HG03457 (cell line): Measurements from ENCODE around the gene BAIAP2.
"Not testable (repeated sequence)": the region's sequence is repeated elsewhere in the genome, so short reads cannot be mapped to it uniquely, and the experiment has no call there.

Experiments
- ATAC-seq: cut with Tn5 transposase; IDR thresholded peaks from one replicate; pipeline ENCODE4 v1.9.1; 2021; ENCODE audit warnings: moderate number of reproducible peaks; ENCODE audit not compliant: unreplicated experiment

BAIAP2 gene

DNA sequence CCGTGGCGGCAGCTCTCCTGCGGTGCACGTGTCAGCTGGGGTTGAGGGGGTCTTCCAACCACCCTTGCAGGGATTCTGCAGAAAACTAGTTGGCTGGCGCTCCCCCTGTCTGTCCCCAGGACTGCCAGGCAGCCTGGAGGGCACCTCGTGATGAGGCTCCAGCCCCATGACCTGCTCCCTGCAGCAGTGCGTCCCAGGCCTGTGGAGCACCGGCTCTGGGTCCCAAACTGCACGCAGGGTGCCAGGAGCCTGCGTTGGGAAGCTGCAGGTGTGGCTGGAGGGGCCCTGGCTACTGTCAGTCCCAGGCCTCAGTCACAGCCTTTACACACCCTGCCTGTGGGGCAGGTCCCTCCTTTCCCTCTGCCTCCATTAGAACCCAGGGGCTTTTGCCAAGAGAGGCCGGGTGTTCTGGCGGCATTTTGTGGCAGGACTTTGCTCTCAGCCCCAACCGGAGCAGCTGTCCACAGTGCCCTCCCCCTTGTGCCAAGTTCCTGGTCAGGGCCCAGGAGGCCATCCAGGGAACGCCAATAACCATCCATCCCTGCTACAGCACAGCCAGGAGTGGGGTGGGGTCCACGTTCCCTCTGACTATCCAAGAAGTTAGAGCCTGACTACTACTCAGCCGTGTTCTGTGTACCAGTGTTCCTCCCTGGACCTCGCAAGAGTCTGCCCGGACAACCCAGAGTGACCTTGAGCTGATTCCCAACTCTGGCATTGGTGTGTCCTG lies 34.2 kb upstream of the BAIAP2 start:
- no peak for ATAC-seq

DNA sequence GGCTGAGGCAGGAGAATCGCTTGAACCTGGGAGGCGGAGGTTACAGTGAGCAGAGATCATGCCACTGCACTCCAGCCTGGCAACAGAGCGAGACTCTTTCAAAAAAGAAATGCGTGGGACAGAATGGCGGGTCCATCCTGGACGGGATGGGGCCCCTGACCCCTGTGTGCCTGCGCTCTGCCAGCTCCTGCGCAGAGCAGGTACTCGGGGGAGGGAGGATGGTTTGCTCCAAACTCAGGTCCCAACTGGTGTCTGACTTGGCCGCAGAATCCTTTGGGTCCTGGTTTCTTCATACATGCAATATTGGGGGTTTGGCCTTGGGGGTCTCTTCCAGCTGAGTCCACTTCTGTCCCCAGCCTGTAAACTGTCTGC lies 33.0 kb upstream of the BAIAP2 start:
- no peak for ATAC-seq

DNA sequence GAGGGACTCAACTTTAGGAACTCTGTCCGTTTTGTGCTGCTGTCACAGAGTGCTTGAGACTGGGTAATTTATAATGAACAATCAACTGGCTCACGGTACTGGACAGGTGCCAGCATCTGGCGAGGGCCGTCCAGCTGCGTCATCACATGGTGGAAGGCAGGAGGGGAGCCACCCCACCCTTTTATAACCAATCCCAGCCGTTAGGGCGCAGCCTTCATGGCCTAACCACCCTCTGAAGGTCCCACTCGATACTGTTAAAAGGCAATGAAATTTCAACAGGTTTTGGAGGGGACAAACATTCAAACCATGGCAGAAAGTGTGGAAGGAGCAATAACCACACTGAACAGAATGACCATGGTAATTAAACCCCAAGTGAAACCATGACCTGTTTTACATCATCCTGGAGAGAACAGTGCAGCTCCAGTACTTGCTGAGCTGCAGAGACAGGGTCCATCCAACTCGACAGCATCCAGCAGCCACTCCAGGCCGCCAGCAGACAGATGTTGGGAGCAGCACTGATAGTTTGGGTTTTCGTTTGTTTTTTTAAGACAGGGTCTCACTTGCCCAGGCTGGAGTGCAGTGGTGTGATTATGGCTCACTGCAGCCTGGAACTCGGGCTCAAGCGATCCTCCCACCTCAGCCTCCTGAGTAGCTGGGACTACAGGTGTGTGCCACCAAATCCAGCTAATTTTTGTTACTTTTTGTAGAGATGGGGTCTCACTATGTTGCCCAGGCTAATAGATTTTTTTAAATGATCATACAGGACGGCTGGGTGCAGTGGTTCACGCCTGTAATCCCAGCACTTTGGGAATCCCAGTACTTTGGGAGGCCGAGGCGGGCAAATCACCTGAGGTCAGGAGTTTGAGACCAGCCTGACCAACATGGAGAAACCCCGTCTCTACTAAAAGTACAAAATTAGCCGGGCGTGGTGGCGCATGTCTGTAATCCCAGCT lies 32.3 kb upstream of the BAIAP2 start:
- no peak for ATAC-seq

DNA sequence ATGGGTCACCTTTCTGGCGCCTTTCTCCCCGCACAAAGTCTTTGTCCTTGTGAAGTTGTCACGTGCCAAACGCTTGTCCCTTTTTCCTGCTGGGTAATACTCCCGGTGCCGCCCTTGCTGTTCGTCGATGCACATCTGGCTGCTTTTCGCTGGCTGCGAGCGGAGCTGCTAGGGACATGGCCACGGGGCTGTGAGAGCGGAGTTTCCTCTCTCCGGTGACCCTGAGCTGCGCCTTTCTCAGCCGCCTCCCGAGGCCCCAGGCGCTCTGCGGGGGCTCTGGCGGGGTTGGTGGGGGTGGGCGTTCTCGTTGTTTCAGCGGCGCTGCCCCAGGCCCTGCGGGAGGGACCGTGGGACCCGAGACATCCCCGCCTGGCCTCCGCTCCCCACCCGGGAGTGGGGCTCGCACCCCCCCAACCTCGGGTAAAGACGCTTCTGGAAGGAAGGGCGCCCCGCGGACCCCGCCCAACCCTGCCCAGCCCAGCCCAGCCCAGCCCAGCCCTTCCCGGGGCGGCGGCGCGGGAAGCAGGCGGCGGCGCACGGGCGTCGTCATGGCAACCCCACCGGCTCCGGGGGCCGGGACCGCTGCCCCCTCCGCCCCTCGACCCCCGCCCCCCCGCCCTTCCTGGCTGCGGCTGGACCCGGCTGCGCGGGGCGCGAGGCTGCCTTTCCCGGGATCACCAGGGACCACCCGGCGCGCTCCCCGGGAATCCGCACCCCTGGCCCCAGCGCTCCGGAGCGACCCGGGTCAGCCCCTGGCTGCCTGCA lies 31.1 kb upstream of the BAIAP2 start:
- no peak for ATAC-seq

DNA sequence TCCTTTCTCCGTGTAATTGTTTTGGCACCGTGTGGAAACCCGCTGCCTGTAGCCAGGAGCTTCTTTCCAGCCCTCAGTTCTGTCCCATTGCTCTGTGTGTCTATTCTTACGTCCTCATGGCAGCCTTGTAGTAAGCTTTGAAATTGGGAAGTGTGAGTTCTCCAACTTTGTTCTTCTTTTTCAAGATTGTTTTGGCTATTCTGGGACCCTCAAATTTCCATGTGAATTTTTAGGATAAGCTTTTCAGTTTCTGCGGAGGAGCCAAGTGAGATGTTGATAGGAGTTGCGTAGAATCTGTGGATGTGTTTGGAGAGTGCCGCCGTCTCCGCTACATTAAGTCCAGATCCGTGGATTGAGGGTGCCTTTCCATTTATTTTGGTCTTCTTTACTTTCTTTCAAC lies 28.1 kb upstream of the BAIAP2 start:
- ATAC-seq = no peak

DNA sequence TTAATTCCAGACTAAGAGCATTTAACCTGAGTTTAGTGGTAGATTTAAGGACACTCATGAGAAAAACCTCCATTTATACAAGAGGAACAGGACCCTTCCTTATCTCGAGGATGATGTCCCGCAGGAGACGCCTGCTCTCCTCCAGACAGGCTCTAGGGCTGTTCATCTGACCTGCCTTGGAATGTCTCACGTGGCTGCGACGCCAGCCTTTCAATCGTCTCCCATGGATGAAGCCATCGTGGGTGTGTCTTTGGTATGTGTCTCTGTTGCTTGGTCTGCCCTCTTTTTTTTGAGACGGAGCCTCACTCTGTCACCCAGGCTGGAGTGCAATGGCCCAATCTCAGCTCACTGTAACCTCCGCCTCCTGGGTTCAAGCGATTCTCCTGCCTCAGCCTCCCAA lies 26.8 kb upstream of the BAIAP2 start:
- no peak for ATAC-seq

DNA sequence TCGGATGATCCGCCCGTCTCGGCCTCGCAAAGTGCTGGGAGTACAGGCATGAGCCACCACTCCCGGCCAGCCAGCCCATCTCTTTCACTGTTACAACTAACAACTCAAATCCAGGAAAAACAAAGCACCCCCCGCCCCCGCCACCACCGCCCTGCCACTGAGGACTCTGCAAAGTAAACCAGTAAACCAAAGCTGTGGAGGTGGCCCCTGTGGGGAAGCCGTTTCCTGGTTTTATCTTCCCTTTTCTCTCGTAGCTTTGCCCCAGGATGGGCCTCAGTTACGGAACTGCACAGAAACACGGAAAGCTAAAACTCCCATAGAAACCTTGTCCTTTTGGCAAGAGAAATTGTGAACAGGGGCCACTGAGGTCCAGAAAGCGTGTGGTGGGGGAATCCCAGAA lies 25.8 kb upstream of the BAIAP2 start:
- no peak for ATAC-seq

DNA sequence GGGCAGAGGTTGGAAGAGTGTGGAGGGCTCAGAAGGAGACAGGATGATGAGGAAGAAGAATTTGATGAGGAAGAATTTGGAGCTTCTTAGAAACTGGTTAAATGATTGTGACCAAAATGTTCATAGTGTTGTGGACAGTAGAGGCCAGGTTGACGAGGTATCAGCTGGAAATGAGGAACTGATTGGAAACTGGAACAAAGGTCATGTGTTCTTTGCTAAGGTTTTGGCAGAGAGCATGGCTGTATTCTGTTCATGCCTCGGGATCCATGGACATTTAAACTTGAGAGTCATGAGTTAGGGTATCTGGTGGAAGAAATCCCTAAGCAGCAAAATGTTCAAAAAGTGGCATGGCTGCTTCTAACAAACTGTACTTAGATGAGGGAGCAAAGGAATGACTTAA lies 24.0 kb upstream of the BAIAP2 start:
- ATAC-seq = no peak

DNA sequence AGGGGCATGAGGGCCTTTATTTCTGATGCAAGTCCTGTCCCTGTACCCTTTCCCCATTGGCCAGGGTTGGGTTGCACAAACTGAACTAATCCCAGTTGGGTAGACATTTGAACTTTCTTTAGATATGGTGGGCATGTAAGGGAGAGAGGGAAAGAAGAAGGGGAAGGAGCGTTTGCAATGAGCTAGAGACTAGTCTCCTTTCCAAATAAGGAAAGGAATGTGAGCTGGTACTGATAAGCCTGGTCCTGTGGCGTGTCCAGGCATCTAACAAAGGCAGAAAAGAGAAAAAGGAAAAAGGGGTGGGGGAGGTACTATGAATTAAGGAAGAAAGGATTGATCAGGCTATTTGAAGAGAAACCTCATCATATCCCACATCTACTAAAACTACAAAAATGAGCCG lies 23.0 kb upstream of the BAIAP2 start:
- ATAC-seq = no peak

DNA sequence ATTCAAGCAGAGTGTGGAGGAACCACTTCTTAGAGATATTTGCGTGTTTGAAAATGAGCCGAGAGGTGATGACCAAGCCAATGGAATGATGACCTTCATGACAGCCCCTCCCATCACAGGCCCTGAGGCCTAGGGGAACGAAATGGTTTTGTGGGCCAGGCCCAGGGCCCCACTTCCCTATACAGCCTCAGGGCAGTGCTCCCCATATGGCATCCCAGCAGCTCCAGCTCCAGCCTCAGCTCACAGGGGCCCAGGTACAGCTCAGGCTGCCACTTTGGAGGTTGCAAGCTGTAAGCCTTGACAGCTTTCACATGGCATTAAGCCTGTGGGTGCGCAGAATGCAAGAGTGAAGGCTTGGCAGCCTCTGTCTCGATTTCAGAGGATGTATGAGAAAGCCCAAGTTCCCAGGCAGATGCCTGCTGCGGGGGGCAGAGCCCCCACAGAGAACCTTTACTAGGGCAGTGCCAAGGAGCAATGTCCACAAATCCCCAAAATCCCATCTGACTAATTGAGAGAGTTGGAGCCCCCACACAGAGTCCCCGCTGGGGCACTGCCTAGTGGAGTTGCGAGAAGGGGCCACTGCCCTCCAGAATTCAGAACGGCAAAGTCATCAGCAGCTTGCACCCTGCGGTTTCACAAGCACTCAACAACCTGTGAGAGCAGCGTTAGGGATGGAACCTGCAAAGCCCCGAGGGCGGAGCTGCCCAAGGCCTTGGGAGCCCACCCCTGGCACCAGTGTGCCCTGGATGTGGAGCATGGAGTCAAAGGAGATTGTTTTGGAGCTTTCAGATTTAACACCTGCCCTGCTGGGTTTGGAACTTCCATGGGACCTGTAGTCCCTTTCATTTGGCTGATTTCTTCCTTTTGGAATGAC lies 22.1 kb upstream of the BAIAP2 start:
- ATAC-seq = no peak

DNA sequence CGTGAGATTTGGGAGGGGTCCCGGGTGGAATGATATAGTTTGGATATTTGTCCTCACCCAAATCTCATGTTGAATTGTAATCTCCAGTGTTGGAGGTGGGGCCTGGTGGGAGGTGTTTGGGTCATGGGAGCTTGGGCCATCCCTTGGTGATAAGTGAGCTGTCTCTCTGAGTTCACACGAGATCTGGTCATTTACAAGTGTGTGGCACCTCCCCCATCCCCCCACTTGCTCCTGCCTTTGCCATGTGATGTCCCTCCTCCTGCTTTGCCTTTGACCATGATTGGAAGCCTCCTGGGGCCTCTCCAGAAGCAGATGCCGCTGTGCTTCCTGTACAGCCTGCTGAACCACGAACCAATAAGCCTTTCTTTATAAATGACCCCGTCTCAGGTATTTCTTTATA lies 21.3 kb upstream of the BAIAP2 start:
- no peak for ATAC-seq

DNA sequence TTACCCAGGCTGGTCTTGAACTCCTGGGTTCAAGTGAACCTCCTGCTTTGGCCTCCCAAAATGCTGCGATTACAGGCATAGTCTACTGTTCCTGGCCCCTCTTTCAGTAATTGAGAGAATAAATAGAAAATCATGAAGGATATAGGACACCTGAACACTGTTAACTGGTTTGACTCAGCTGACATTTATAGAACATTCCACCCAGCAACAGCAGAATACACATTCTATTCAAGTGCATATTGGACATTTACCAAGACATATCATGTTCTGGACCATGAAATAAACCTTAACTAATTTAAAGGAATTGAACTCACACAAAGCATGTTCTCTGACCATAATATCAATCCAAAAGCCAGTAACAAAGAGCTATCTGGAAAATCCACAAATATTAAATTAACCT lies 19.8 kb upstream of the BAIAP2 start:
- no peak for ATAC-seq

DNA sequence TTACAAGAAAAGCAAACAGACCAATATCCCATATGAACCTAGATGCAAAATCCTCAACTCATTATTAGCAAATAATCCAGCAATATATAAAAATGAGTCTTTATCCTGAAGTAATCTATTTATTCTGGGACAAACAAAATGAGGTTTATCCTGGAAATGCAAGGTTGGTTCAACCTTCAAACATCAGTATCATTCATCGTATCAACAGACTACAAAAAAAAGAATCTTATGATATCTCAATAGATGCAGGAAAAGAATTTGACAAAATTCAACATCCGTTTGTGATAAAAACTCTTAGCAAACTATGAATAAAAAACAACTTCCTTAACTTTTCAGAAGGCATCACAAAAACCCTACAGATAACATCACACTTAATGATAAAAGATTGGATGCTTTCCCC lies 18.4 kb upstream of the BAIAP2 start:
- no peak for ATAC-seq

DNA sequence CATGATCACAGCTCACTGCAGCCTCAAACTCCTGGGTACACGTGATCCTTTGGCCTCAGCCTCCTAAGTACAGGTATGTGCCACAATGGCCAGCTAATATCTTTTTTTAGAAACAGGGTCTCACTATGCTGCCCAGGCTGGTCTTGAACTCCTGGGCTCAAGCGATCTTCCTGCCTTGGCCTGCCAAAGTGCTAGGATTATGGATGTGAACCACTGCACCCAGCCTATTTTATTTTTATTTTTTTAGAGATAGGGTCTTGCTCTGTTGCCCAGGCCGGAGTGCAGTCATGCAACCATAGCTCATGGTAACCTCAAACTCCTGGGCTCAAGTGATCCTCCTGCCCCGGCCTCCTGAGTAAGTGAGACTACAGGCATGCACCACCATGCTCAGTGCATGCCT lies 17.6 kb upstream of the BAIAP2 start:
- not testable (repeated sequence) for ATAC-seq

DNA sequence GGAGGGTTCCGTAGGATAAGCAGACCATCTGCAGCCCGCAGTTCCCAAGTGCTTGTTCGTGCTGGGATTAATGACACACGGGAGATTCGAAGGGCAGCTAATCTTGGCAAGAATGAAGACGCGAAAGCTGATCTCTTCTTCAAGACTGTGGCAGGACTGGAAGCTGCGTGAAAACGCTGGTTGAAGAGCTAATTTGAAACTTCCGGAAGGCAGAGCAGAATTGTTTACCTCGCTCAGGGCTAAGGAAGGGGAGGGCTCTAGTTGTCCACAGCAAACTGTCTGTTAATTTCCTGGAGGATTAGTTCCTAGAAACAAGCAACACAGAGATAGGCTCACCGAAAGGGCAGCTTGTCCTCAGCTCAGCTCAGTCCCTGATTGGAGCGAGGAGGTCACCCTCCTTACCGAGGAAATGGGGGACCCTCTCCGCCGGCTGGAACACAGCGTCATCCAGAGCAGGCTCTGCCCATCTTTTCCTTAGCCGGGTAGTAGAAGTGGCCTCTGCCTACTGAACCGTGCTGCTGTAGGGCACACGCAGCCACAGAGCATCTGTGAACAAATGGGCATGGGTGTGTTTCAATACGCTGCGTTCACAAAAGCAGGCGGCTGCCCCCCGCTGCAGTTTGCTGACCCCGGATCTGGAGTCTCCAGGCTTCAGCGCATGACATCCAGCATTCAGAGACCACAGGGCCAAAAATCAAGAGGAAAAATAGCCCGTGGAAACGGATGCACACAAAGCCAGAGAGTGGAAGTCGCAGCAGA lies 16.7 kb upstream of the BAIAP2 start:
- ATAC-seq = no peak

DNA sequence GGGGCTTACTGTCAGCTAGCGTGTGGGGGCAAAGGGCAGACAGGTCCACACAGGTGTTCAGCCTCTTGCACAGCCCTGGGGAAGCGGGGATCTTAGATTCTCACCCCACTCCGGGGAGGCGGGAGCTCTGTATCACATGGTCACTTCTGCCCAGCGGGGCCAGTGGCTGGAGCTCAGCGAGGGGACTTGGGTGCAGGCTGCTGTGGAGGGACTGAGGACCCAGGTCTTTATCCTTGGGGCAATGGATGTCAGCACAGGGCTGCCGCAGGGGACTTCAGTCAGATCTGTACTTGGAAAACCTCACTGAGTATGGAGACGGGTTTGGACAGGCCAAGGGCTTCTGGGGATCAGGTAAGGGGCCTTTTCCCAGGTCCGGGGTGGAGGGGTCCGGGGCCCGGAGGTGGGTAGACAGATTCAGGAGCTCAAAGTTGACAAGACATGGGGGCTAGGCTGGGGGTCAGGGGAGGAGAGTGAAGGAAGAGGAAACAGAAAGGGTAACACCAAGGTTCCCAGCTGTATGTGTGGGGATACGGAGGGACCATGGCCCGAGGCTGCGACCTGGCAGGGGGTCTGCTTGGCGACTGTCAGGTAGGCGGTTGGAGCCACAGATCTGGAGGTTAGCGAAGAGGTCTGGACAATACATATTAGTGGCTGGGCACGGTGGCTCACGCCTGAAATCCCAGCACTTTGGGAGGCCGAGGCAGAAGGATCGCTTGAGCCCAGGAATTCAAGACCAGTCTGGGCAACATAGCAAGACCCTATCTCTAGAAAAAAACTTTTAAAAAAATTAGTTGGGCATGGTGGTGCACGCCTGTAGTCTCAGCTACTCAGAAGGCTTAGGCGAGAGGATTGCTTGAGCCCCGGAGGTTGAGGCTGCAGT lies 15.1 kb upstream of the BAIAP2 start:
- no peak for ATAC-seq

DNA sequence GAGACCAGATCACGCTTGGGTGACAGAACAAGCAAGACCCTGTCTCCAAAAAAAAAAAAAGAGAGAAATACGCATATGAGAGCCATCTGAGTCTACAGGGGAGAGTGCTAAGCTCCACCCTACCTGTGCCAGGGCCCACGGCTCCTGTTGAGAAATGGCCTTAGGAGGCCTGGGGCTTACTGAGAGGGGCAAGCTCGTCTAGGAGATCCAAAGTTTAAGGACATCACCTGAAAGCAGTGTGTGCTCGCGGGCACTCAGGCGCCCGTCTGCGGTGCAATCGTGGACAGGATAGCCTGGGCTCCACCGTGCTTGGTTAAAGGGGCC lies 14.5 kb upstream of the BAIAP2 start:
- ATAC-seq = no peak

DNA sequence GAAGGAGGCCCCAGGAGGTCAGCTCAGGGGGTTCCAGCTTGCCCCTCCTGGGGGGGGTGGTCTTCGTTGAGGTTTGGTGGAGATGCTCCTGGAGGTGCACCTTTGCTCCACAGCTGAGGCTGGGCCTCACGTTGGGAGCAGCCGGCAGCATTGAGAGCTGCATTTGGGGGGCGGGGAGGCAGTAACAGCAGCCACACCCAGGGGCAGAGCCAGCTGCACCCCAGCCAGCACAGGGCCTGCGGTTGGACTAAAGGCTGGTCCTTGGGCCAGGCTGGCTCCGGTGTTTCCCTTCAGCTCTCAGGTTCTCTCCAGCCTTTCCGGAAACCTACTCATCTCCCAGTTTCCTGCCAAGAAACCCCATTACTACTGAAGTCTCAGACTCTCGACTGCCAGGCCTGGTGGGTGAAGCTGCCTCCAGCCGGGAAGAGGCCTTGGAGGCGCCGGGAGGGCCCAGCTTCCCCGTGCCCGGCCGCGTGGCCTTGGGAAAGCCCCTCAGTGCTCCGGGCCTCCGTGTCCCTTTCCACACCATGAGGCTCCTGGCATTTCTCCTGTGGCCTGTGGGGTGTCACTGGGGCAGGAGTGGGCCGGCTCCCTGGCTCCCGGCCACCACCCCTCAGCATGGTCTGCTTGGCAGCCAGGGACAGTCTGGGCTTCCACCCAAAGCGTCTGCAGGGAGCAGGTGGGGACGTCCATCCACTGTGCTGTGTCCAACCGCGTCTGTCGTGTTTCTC lies 14.0 kb upstream of the BAIAP2 start:
- ATAC-seq = no peak
